Esophagus squamous epithelium (tissue), 5 donors: ENCODE results near the gene FILIP1L. TPM values are rescaled to one million over a fixed set of nuclear protein-coding genes. Genes with fewer than 3 reads are reported as not detected.
A peak's percentile ranks its signal among the peaks of the same experiment; 100 is the strongest.

Experiments used
- DNase-seq: peaks from one replicate; lab custom pipeline; 2025; lab: John Stamatoyannopoulos, UW
- H3K27ac ChIP-seq, 4 donors: fragments of 200-600 bp; sonication (generic); one replicate each; pipeline ENCODE4 v1.5.1; 2016 to 2019; ENCODE audit warnings: mild to moderate bottlenecking in 1 of 4
- H3K27me3 ChIP-seq, 4 donors: fragments of 200-600 bp; sonication (generic); 1 replicate in 3 of 4; 2 replicates in 1 of 4; pipeline versions ENCODE4 v1.5.1 to v1.6.0; 2017 to 2021; ENCODE audit warnings: antibody characterized with exemption in 1 of 4
- H3K36me3 ChIP-seq, 3 donors: fragments of 200-600 bp; sonication (generic); one replicate each; pipeline ENCODE4 v1.5.1; 2016 to 2019
- H3K4me1 ChIP-seq, 3 donors: fragments of 200-600 bp; sonication (generic); one replicate each; pipeline ENCODE4 v1.5.1; 2017 to 2019
- H3K4me3 ChIP-seq, 4 donors: fragments of 200-600 bp; sonication (generic); 1 replicate in 3 of 4; 2 replicates in 1 of 4; pipeline ENCODE4 v1.5.1; 2016 to 2019; ENCODE audit warnings: mild to moderate bottlenecking in 2 of 4, moderate library complexity in 1 of 4
- H3K9me3 ChIP-seq, 3 donors: fragments of 200-600 bp; sonication (generic); one replicate each; pipeline ENCODE4 v1.5.1; 2016 to 2019
- POLR2A ChIP-seq, 4 donors: fragments of 450-650 bp; IDR thresholded peaks; one replicate each; pipeline ENCODE4 v1.6.1; 2017; ENCODE audit warnings: antibody characterized with exemption in 4 of 4, mild to moderate bottlenecking in 4 of 4, moderate library complexity in 3 of 4
- WGBS, 2 donors: methylation state at CpG; one replicate each; pipeline ENCODE4 v1.1.5; 2018; 5-methylcytosine and 5-hydroxymethylcytosine counted together
- intact Hi-C: fragments of 100-400 bp; cut with DNase I; formaldehyde crosslinking; loops from one replicate; pipeline ENCODE4 v1.15.0; 2022
- total RNA-seq, 4 donors: library from RNA; depleted of rRNA; stranded (reverse); fragments of >200 nt; gene quantifications; one replicate each; pipeline ENCODE4 v1.1.0, GENCODE V29; 2016
- TF ChIP-seq, protein P1 (sequence below), 6 experiments: fragments of 450-650 bp in 4 of 6; fragments of 200-600 bp in 2 of 6; sonication (generic) in 2 of 6; IDR thresholded peaks; one replicate each; pipeline ENCODE4 v1.5.1; 2016 to 2019; ENCODE audit warnings: antibody characterized with exemption in 6 of 6, mild to moderate bottlenecking in 4 of 6, moderate library complexity in 4 of 6
- donor health status: DM: yes; HTN: yes; CAD: no.

The FILIP1L gene
- total RNA-seq, 4 donors from 2014 or later: 2.5 to 23.5 (median 10.7) TPM

DNA sequence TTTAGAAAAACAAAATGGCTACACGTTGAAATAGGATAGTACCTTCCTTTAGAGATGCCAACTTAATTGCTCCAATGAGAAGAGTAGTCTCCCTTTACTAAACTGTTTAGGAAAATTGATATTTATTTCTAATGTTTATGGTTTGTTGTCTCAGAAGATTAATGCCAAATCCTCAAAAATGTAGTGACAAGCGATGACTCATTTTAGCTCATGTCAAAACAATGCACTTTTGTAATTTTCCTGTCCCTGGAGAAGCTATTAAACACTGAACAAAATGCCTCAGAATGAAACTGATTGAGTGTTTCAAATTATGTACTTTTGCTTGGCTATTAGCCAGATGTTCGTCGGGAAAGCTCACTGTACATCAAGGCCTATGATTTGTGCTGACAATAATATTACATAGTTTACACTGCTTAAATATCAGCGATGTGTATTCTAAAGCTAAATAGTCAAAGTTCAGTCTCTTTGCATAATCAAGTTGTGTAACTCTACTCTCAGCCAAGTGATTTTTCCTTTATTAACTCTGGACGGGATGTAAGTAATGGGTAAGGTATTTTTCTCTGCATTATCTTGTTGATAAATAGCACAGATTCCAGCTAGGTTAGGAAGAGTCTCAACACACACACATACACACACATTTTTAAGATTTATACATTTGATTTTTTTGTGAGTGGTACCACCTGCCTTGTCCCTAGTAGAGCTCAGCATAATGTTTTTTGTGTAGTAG is 212.9 kb downstream of the FILIP1L start:
- TF ChIP-seq, protein P1, sequence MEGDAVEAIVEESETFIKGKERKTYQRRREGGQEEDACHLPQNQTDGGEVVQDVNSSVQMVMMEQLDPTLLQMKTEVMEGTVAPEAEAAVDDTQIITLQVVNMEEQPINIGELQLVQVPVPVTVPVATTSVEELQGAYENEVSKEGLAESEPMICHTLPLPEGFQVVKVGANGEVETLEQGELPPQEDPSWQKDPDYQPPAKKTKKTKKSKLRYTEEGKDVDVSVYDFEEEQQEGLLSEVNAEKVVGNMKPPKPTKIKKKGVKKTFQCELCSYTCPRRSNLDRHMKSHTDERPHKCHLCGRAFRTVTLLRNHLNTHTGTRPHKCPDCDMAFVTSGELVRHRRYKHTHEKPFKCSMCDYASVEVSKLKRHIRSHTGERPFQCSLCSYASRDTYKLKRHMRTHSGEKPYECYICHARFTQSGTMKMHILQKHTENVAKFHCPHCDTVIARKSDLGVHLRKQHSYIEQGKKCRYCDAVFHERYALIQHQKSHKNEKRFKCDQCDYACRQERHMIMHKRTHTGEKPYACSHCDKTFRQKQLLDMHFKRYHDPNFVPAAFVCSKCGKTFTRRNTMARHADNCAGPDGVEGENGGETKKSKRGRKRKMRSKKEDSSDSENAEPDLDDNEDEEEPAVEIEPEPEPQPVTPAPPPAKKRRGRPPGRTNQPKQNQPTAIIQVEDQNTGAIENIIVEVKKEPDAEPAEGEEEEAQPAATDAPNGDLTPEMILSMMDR (IDR thresholded peaks at IDR 0.05): no peak
- no peak for TF ChIP-seq POLR2A (IDR thresholded peaks at IDR 0.05)
- H3K4me3 ChIP-seq: peak overlapping the region in 1 of 4 donors; percentile 20
- no peaks in the 10 kb centered on the region for H3K36me3 ChIP-seq
- intact Hi-C loops: no loop called here
- WGBS, 2 donors: 8 to 15% methylated on average over 6 of the region's 6 CpGs
- no peaks in the 10 kb centered on the region for H3K27me3 ChIP-seq
- DNase-seq: no peak
- peaks cover 9 to 15% (median 13%) of the 10 kb centered on the region in 3 donors for H3K4me1 ChIP-seq
- peak overlapping the region in 3 of 4 donors; percentile 50 to 81 (median 65) for H3K27ac ChIP-seq
- H3K9me3 ChIP-seq: no peaks in the 10 kb centered on the region

DNA sequence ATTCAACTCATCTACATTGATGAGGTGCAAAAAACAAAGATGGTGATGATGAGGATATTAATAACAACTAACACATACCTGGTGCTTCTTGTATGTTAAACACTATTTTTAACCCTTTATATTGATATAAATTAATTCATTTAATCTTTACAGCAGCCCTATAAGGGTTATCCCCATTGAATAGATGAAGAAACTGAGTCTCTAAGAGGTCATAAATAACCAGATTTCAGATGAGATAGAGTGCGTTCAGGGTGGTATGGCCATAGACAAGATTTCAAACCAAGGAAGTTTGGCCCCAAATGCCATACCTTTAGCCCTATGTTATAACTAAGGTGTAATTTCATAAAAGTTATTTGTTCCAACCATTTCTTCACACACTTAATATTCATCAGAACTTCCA is 214.1 kb downstream of the FILIP1L start:
- Histone ChIP-seq H3K4me3 (no peak overlapping the region), H3K36me3 (no peaks in the 10 kb centered on the region), H3K4me1 (peaks cover 9 to 17% (median 15%) of the 10 kb centered on the region in 3 donors), H3K9me3 (no peaks in the 10 kb centered on the region), H3K27me3 (no peaks in the 10 kb centered on the region), H3K27ac (peak overlapping the region in 2 of 4 donors; percentile 65 to 81)
- WGBS, 2 donors: 89 to 100% methylated on average over 1 of the region's 1 CpG
- DNase-seq: no peak
- TF ChIP-seq, protein P1 (IDR thresholded peaks at IDR 0.05): no peak
- no peak for TF ChIP-seq POLR2A (IDR thresholded peaks at IDR 0.05)
- intact Hi-C loops: no loop called here

DNA sequence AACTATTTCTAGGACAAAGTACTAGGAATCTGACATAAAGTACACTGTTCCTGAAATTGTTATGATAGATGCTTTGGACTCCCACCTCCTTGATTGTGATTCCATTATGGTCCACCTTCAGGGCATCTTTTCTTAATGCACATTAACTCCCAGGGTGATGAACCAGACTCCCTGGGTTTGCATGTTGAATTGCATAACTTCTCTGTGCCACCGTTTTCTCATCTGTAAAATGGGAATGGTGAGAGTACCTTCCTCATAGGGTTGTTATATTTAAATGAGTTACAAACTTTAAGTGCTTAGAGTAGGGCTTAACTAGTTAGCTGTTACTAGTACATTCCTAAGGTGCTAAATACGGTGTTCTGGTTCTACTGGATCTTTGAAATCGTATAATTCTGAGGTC is 214.7 kb downstream of the FILIP1L start:
- no peaks in the 10 kb centered on the region for H3K9me3 ChIP-seq

DNA sequence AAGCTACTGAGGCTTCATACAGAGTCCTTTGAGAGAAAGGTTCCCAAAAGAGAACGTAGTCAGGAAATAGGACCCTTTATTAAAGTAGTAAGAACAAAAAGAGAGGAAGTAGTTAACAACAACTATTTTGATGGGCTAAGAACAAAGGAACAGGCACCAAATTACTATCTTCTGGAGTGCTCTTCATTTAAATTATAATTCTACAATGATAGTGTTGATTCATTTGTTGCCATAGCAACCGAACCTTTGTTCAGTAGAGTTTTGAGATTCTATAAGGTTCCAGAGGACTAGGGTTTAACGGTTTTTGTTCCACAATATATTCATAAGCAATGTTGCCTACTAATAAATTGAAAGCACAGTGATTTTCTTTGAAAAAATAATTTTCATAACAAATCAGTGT is 217.8 kb downstream of the FILIP1L start:
- 68 to 77% methylated on average over 3 of the region's 3 CpGs for WGBS, 2 donors
- intact Hi-C loops: no loop called here

More for the DNA sequence above, 214.7 kb downstream of the FILIP1L start:
- TF ChIP-seq, protein P1 (IDR thresholded peaks at IDR 0.05): no peak
- no peak for TF ChIP-seq POLR2A (IDR thresholded peaks at IDR 0.05)
- Histone ChIP-seq H3K36me3 (no peaks in the 10 kb centered on the region), H3K4me3 (no peak overlapping the region), H3K4me1 (peaks cover 9 to 17% (median 15%) of the 10 kb centered on the region in 3 donors), H3K27ac (no peak overlapping the region), H3K27me3 (no peaks in the 10 kb centered on the region)
- whole genome bisulfite sequencing, 2 donors: 96 to 99% methylated on average over 3 of the region's 3 CpGs
- intact Hi-C loops: no loop called here
- no peak for DNase-seq

More for the DNA sequence above, 217.8 kb downstream of the FILIP1L start:
- TF ChIP-seq POLR2A (IDR thresholded peaks at IDR 0.05): no peak
- TF ChIP-seq, protein P1 (IDR thresholded peaks at IDR 0.05): no peak
- H3K4me1 ChIP-seq: peaks cover 8 to 11% (median 11%) of the 10 kb centered on the region in 3 donors
- no peaks in the 10 kb centered on the region for H3K9me3 ChIP-seq
- H3K36me3 ChIP-seq: no peaks in the 10 kb centered on the region
- no peaks in the 10 kb centered on the region for H3K27me3 ChIP-seq
- peak overlapping the region in 1 of 4 donors; percentile 2 for H3K27ac ChIP-seq
- no peak for DNase-seq
- H3K4me3 ChIP-seq: no peak overlapping the region
